HG03571 (cell line): ENCODE data around the gene GAPVD1.
"Not testable (repeated sequence)": the region's sequence is repeated elsewhere in the genome, so short reads cannot be mapped to it uniquely, and the experiment has no call there.

Source experiments
- ATAC-seq: cut with Tn5 transposase; IDR thresholded peaks from one replicate; pipeline ENCODE4 v1.9.1; 2021; ENCODE audit not compliant: unreplicated experiment

The GAPVD1 gene

DNA sequence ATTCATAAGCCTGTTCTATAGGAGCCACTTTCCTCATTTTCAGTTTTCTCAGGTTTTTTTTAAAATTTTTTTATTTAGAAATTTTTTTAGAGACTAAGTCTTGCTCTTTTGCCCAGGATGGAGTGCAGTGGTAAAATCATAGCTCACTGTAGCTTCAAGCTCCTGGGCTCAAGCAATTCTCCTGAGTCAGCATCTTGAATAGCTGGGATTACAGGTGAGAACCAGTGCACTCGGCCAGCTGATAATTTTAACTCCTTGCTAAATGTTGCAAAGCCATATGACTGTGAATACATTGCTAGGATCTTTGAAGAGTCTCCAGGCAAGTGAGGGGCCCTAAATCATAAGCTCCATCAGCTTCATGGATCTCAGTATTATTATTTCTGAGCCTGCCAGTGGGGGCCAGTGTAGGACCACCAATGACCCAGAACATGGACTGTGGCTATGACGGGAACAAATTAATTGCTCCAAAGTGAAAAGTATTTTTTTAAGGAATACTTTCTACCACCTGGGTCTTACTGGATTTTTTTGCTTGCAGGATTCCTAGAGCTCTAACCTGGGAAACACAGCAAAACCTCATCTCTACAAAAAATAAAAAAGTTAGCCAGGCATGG lies 5.7 kb upstream of the GAPVD1 start:
- no peak for ATAC-seq

DNA sequence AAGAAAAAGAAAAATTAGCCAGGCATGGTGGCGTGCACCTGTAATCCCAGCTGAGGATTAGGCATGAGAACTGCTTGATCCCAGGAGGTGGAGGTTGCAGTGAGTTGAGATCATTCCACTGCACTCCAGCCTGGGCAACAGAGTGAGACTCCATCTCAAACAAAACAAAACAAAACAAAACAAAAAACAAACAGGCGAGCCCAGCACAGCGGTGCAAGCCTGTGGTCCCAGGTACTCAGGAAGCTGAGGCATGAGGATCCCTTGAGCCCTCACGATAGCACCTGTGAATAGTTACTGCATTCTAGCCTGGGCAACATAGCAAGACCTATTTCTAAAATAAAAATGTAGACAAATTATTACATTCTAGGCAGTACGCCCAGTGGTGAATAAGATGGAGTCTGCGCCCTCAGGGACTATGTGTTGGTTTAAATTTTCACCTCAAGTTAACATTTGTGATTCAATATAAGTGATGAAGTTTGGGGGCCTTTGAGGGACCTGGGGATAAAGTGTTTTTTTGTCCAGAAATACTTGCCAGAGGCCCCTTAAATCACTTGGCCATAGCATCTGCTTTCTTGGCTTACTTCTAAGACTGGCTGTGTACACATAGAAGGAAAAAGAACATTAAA lies 3.4 kb upstream of the GAPVD1 start:
- no peak for ATAC-seq

- ATAC-seq, result no peak
Measured at GRCh38 chr9:125258832-125259534, 2.6 kb upstream of the GAPVD1 start.

GRCh38 chr9:125260561-125260960 lies 1.1 kb upstream of the GAPVD1 start:
- no peak for ATAC-seq

- ATAC-seq, result no peak
Measured at GRCh38 chr9:125262294-125262991, 817 bp downstream of the GAPVD1 start.

DNA sequence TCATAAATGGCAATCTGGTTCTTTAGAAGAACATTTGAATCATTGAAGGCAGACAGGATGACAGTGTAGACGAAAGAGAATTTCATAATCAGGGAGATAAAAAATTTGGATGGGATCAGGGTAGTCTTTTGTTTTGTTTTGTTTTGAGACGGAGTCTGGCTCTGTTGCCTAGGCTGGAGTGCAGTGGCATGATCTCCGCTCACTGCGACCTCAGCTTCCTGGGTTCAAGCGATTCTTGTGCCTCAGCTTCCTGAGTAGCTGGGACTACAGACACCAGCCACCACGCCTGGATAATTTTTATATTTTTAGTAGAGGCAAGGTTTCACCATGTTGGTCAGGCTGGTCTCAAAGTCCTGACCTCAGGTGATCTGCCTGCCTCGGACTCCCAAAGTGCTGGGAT lies 2.4 kb downstream of the GAPVD1 start:
- not testable (repeated sequence) for ATAC-seq

DNA sequence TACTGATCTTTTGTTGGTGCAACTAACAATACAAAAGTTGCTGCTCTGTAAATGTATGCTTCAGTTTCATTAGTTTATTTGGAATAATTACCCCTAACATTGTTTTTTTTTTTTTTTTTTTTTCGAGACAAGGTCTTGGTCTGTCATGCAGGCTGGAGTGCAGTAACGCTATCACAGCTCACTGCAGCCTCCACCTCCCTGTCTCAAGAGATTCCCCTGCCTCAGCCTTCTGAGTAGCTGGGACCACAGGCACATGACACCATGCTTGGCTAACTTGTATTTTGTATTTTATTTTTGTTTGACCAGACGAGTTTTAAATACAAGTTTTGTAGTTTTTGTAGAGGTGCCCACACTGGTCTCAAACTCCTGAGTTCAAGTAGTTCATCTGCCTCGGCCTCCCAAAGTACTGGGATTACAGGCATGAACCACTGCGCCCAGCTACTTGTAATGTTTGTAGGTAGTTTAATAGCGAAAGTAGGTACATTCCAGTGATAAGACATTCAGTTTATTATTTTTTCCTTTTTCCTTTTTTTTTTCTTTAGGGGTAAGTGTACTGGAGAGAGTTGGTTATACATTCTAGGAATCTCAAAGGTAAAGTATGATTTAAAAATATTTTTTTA lies 6.9 kb downstream of the GAPVD1 start:
- no peak for ATAC-seq

GRCh38 chr9:125269014-125269397 lies 7.4 kb downstream of the GAPVD1 start:
- ATAC-seq, result no peak

DNA sequence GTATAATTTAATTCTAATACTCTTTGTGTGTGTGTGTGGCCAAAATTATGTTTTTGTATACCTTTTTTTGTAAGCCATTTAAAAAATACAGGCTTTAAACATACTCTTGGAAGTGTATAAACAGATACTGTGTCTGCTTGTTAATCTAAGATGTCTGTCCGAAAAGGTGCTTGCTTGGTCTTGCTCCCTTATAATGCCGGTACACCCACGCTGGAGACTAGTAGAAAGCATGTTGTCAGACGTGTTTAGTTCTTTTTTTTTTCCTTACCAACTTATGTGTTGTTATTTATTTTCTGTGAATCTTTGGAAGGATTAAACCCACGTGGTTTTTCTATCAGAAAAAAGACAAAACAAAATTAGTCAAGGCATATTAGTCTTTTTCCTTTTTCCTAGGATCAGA lies 9.5 kb downstream of the GAPVD1 start:
- no peak for ATAC-seq

DNA sequence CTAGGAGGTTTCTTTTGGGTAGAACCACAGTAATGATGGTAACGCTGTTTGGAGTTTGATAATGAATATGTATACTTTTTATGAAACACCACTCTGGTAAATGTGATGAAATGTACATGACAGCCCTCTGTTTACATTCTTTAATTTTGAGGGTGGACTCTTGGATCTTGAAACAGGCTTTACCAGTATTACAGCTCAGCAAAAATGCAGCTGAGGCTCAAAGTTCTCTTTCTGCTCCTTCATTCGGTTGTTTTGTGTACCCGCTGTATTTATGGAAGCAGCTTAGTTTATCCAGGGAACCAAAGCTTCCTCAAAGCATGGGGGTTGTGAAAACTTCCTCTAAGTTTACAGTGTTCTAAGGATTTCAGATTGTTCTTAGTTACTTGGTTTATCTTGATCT lies 11.1 kb downstream of the GAPVD1 start:
- ATAC-seq, result no peak

- ATAC-seq, result no peak
Measured at GRCh38 chr9:125276771-125277170, 15.1 kb downstream of the GAPVD1 start.

- no peak for ATAC-seq
Measured at GRCh38 chr9:125277411-125277810, 15.8 kb downstream of the GAPVD1 start.

DNA sequence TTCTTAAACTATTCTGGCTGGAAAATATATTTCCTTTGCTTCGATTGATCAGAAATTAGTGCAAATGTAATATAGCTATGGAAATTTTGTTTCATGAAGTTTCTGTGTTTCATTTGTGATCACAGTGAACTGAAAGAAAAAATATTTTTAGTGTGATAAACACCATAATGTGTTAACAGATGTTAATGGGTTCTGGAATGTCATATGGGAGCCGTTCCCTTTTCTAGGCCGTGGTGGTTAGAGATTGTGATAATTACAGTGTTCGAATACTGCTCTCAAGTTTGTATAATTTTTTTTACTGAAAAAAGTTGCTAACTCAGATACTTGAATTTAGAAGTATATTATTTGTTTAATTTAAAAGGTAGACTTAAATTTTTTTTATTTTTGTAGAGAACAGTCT lies 19.3 kb downstream of the GAPVD1 start:
- no peak for ATAC-seq

DNA sequence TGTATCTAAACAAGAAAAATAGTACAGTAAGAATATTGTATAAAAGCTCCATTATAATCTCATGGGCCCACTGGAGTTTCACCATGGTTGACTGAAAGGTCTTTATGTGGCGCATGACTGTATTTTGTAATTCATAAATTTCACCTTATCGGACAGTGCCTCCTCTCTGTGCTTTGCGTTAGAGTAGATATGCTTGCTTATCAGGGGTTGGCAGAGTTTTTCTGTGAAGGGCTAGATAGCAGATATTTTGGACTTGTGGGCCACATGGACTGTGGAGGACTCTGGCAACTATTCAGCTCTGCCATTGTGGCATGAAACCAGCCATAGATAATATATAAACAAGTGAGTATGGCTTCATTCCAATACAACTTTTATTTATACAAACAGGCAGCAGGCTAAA lies 23.2 kb downstream of the GAPVD1 start:
- ATAC-seq, result no peak

- ATAC-seq, result not testable (repeated sequence)
Measured at GRCh38 chr9:125286935-125287433, 25.4 kb downstream of the GAPVD1 start.

DNA sequence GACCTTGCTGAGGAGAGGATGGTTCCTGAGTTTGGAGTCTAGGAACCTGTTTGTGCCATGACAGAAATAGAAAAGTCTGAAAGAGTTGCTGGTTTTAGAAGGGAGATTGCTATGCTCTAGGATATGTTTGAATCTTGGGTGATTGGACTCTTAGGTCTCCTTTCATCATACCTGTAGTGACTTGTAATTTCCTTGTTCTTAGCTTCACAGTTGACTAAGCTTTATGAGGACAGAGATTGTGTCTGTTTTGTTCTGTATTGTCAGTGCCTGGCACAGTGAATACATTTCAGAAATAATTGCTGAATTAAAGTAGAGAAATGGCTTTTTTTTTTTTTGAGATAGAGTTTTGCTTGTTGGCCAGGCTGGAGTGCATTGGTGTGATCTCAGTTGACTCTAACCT lies 31.5 kb downstream of the GAPVD1 start:
- ATAC-seq, result no peak

GRCh38 chr9:125295657-125296056 lies 34.0 kb downstream of the GAPVD1 start:
- no peak for ATAC-seq

DNA sequence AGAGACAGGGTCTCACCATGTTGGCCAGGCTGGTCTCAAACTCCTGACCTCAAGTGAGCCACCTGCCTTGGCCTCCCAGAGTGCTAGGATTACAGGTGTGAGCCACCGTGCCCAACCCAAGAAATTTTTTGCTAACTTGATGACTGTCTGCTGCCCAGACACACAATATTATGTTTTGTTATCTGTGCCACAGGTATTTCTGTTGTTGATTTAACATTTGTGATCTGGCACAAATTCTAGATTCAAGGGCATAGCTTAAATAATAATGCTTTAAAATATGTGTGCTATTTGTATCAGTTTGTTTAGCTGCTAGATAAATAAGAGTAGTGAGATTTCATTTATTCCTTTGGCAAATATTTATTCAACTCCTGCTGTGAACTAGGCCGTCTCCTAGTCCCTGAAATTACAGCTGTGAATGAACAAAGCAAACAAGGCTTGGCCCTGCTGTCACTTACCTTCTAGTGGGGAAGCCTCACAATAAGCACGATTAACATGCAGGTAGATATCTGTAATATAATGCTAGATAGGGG lies 35.3 kb downstream of the GAPVD1 start:
- ATAC-seq, result no peak

- ATAC-seq, result no peak
Measured at GRCh38 chr9:125297917-125298316, 36.3 kb downstream of the GAPVD1 start.

DNA sequence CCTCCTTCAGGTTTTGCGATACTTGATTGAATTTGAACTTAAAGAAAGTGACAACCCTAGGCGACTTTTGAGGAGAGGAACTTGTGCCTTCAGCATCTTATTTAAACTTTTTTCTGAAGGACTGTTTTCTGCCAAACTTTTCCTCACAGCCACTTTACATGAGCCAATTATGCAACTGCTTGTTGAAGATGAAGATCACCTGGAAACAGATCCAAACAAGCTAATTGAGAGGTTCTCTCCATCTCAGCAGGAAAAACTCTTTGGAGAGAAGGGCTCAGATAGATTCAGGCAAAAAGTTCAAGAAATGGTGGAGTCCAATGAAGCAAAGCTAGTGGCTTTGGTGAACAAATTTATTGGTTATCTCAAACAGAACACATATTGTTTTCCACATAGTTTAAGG lies 40.6 kb downstream of the GAPVD1 start:
- ATAC-seq, result no peak

- ATAC-seq, result no peak
Measured at GRCh38 chr9:125304273-125304672, 42.6 kb downstream of the GAPVD1 start.
